HepG2 (cell line): Measurements from ENCODE around the gene CTSA. TPM values are rescaled to one million over a fixed set of nuclear protein-coding genes. Genes with fewer than 3 reads are reported as not detected.

Experiments
- ATF4 ChIP-seq, 2 experiments: fragments of 450-650 bp in 1 of 2; sonication (generic) in 1 of 2; formaldehyde crosslinking; IDR thresholded peaks; 2 replicates each; pipeline versions ENCODE4 v1.5.0 to v1.8.0; 2020 to 2022; ENCODE audit warnings: mild to moderate bottlenecking in 1 of 2, missing genetic modification reagents in 1 of 2
- ATF7 ChIP-seq, 2 experiments: fragments of 450-650 bp in 1 of 2; sonication (generic) in 1 of 2; formaldehyde crosslinking in 1 of 2; IDR thresholded peaks; 2 replicates each; pipeline versions ENCODE4 v1.4.0 to v1.6.1; 2016 to 2020; ENCODE audit warnings: antibody characterized with exemption in 1 of 2, mild to moderate bottlenecking in 1 of 2, missing genetic modification reagents in 1 of 2
- CC2D1A ChIP-seq: sonication (generic); formaldehyde crosslinking; IDR thresholded peaks from 2 replicates; pipeline ENCODE4 v1.8.1; 2023; ENCODE audit warnings: mild to moderate bottlenecking, missing genetic modification reagents
- HES4 ChIP-seq: sonication (generic); formaldehyde crosslinking; IDR thresholded peaks from 2 replicates; pipeline ENCODE4 v1.9.0; 2021; ENCODE audit warnings: mild to moderate bottlenecking, missing genetic modification reagents, borderline replicate concordance
- HNRNPUL1 ChIP-seq: fragments of 200-400 bp; formaldehyde crosslinking; IDR thresholded peaks from 2 replicates; pipeline ENCODE4 v1.6.1; 2017; ENCODE audit warnings: low read depth, mild to moderate bottlenecking, low read length, moderate library complexity
- IKZF1 ChIP-seq: fragments of 450-650 bp; IDR thresholded peaks from 2 replicates; pipeline ENCODE4 v1.7.1; 2016
- MLXIP ChIP-seq: sonication (generic); formaldehyde crosslinking; IDR thresholded peaks from 2 replicates; pipeline ENCODE4 v1.9.0; 2021; ENCODE audit warnings: missing genetic modification reagents, borderline replicate concordance
- NONO ChIP-seq, 2 experiments: fragments of 450-650 bp in 1 of 2; sonication (generic) in 1 of 2; formaldehyde crosslinking in 1 of 2; IDR thresholded peaks in 1 of 2; conservative IDR thresholded peaks in 1 of 2; 2 replicates each; pipeline versions ENCODE4 v1.6.1 to v1.8.0; 2017 to 2022; ENCODE audit warnings: mild to moderate bottlenecking in 1 of 2, missing genetic modification reagents in 1 of 2, moderate library complexity in 1 of 2
- PHF21A ChIP-seq: sonication (generic); formaldehyde crosslinking; IDR thresholded peaks from 2 replicates; pipeline ENCODE4 v1.5.0; 2020; ENCODE audit warnings: mild to moderate bottlenecking, missing genetic modification reagents
- PTBP1 ChIP-seq: fragments of 200-400 bp; formaldehyde crosslinking; IDR thresholded peaks from 2 replicates; pipeline ENCODE4 v1.6.1; 2018; ENCODE audit warnings: low read length, low read depth; ENCODE audit not compliant: poor library complexity, severe bottlenecking
- RARA ChIP-seq: IDR thresholded peaks from 2 replicates; pipeline ENCODE4 v1.6.1; 2016; ENCODE audit warnings: missing genetic modification reagents, missing compliant biosample characterization
- SMYD3 ChIP-seq: sonication (generic); formaldehyde crosslinking; IDR thresholded peaks from 2 replicates; pipeline ENCODE4 v1.8.1; 2023; ENCODE audit warnings: mild to moderate bottlenecking, missing genetic modification reagents
- SRSF9 ChIP-seq: fragments of 200-400 bp; formaldehyde crosslinking; IDR thresholded peaks from 2 replicates; pipeline ENCODE4 v1.6.1; 2018; ENCODE audit warnings: borderline replicate concordance, mild to moderate bottlenecking, low read depth, low read length; ENCODE audit not compliant: insufficient read depth, poor library complexity, severe bottlenecking
- ZFAT ChIP-seq: sonication (generic); formaldehyde crosslinking; conservative IDR thresholded peaks from 2 replicates; pipeline ENCODE4 v1.8.1; 2023; ENCODE audit warnings: missing genetic modification reagents, inconsistent platforms
- ZNF20 ChIP-seq: sonication (generic); formaldehyde crosslinking; IDR thresholded peaks from 2 replicates; pipeline ENCODE4 v1.4.0; 2020; ENCODE audit warnings: mild to moderate bottlenecking, moderate library complexity, missing genetic modification reagents
- ZNF3 ChIP-seq: IDR thresholded peaks from 2 replicates; pipeline ENCODE4 v1.7.0; 2017; ENCODE audit warnings: inconsistent platforms
- ZNF335 ChIP-seq: sonication (generic); formaldehyde crosslinking; IDR thresholded peaks from 2 replicates; pipeline ENCODE4 v1.4.0; 2020; ENCODE audit warnings: missing genetic modification reagents
- ZNF775 ChIP-seq: sonication (generic); formaldehyde crosslinking; IDR thresholded peaks from 2 replicates; pipeline ENCODE4 v1.4.0; 2020; ENCODE audit warnings: missing genetic modification reagents, mild to moderate bottlenecking, moderate library complexity, borderline replicate concordance
- ZNF784 ChIP-seq: sonication (generic); formaldehyde crosslinking; IDR thresholded peaks from 2 replicates; pipeline ENCODE4 v1.5.1; 2020; ENCODE audit warnings: missing genetic modification reagents, mild to moderate bottlenecking, borderline replicate concordance
- ZNF816 ChIP-seq: sonication (generic); formaldehyde crosslinking; IDR thresholded peaks from 2 replicates; pipeline ENCODE4 v1.8.0; 2022; ENCODE audit warnings: missing genetic modification reagents, mild to moderate bottlenecking, borderline replicate concordance
- ZZZ3 ChIP-seq: sonication (generic); formaldehyde crosslinking; IDR thresholded peaks from 2 replicates; pipeline ENCODE4 v1.4.0; 2020; ENCODE audit warnings: missing genetic modification reagents, mild to moderate bottlenecking, borderline replicate concordance
- polyA plus RNA-seq, 8 experiments: library from polyadenylated mRNA; depleted of rRNA in 3 of 8; stranded (reverse) in 7 of 8; unstranded in 1 of 8; fragments of >200 nt; fragmentation: Illumina TruSeq in 4 of 8; extraction: Trizol in 4 of 8; gene quantifications; 2 replicates each; pipeline versions ENCODE4 v1.2.1 to v1.2.3, GENCODE V29; 2011 to 2016; ENCODE audit warnings: low read depth in 4 of 8, missing spikeins in 1 of 8, mixed read lengths in 1 of 8; ENCODE audit not compliant: insufficient read depth in 1 of 8
- total RNA-seq, 5 experiments: library from RNA; depleted of rRNA; stranded (reverse); fragments of >200 nt; fragmentation: Illumina TruSeq; extraction: Trizol; gene quantifications; 2 replicates each; pipeline ENCODE4 v1.2.3, GENCODE V29; 2016; ENCODE audit warnings: low read depth in 1 of 5
- TF ChIP-seq, protein P1 (sequence below): sonication (generic); formaldehyde crosslinking; conservative IDR thresholded peaks from 2 replicates; pipeline ENCODE4 v1.8.0; 2022; ENCODE audit warnings: low read depth, missing genetic modification reagents
- TF ChIP-seq, protein P2 (sequence below): IDR thresholded peaks from 2 replicates; pipeline ENCODE4 v1.6.1; 2012; ENCODE audit warnings: inconsistent platforms

Gene CTSA
- total and polyA plus RNA-seq, 2 of the 13 experiments (the other 11 are each of a cell fraction or from before 2014, with no cell fraction given), result 202 to 231 TPM

DNA sequence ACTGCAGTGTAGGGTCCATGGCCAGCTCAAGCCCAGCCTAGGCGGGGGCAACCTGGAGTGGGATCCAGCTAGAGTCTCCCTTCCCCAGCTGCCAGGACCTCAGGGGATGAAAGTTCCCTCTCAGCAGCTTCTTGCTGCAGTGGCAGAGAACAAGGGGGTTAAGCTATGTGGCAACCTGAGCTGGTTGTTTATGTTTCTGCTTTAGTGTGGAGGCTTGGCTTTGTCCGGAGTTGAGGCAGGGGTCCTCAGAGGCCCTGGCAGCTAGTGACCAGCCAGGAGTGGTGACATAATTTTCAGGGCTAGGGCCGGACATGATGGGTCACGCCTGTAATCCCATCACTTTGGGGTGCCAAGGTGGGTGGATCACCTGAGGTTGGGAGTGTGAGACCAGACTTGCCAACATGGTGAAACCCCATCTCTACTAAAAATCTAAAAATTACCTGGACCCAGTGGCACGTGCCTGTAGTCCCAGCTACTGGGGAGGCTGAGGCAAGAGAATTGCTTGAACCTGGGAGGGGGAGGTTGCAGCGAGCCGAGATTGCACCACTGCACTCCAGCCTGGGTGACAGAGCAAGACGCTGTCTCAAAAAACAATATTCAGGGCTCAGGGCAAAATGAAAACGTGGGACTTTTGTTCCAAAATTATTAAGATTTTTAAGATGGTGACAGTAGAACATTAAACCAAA lies 34.8 kb downstream of the CTSA start (continued):
- TF ChIP-seq, protein P1, sequence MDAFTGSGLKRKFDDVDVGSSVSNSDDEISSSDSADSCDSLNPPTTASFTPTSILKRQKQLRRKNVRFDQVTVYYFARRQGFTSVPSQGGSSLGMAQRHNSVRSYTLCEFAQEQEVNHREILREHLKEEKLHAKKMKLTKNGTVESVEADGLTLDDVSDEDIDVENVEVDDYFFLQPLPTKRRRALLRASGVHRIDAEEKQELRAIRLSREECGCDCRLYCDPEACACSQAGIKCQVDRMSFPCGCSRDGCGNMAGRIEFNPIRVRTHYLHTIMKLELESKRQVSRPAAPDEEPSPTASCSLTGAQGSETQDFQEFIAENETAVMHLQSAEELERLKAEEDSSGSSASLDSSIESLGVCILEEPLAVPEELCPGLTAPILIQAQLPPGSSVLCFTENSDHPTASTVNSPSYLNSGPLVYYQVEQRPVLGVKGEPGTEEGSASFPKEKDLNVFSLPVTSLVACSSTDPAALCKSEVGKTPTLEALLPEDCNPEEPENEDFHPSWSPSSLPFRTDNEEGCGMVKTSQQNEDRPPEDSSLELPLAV (CRISPR knock-in tag), result no peak
- peak; percentile 36; the same call in 1 of the 2 replicates for TF ChIP-seq RARA (CRISPR knock-in tag)
- no peak for TF ChIP-seq NONO (IDR thresholded peaks at IDR 0.05)
- TF ChIP-seq NONO (CRISPR knock-in tag; conservative IDR thresholded peaks at IDR 0.05), result no peak
- no peak for TF ChIP-seq HES4 (CRISPR knock-in tag)
- TF ChIP-seq HNRNPUL1, result no peak
- TF ChIP-seq, protein P2, sequence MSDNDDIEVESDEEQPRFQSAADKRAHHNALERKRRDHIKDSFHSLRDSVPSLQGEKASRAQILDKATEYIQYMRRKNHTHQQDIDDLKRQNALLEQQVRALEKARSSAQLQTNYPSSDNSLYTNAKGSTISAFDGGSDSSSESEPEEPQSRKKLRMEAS, result no peak
- no peak for TF ChIP-seq SRSF9
- no peak for TF ChIP-seq ZNF335
- TF ChIP-seq ZZZ3 (CRISPR knock-in tag), result no peak
- TF ChIP-seq ZNF20 (CRISPR knock-in tag), result no peak
- no peak for TF ChIP-seq IKZF1
- TF ChIP-seq ZNF775 (CRISPR knock-in tag), result no peak
- TF ChIP-seq ZNF816 (CRISPR knock-in tag), result no peak
- TF ChIP-seq SMYD3 (CRISPR knock-in tag), result no peak; the same call in 1 of the 2 replicates
- peak; percentile 39; the same call in 1 of the 2 replicates for TF ChIP-seq PHF21A
- no peak for TF ChIP-seq ZFAT
- TF ChIP-seq MLXIP (CRISPR knock-in tag), result no peak
- no peak for TF ChIP-seq ZNF784 (CRISPR knock-in tag)
- no peak for TF ChIP-seq ATF7 (IDR thresholded peaks at IDR 0.05)
- TF ChIP-seq ATF7 (CRISPR knock-in tag; IDR thresholded peaks at IDR 0.05), result no peak
- TF ChIP-seq ATF4 (CRISPR knock-in tag; IDR thresholded peaks at IDR 0.05), result no peak
- no peak for TF ChIP-seq ZNF3 (CRISPR knock-in tag)
- TF ChIP-seq PTBP1, result no peak
- no peak for TF ChIP-seq CC2D1A (CRISPR knock-in tag)
